Neuron (in vitro differentiated cells): ENCODE data around the gene TGM1.

Experiments used
- H2AFZ ChIP-seq: one replicate; pipeline ENCODE4 v1.6.1; 2013; ENCODE audit warnings: low read depth, mild to moderate bottlenecking, inconsistent platforms, low read length, moderate library complexity
- H3K27me3 ChIP-seq: one replicate; pipeline ENCODE4 v1.6.1; 2013; ENCODE audit warnings: low read length; ENCODE audit not compliant: insufficient read depth
- H3K36me3 ChIP-seq: one replicate; pipeline ENCODE4 v1.6.1; 2013; ENCODE audit warnings: low read length; ENCODE audit not compliant: insufficient read depth
- H3K4me1 ChIP-seq: one replicate; pipeline ENCODE4 v1.6.1; 2013; ENCODE audit warnings: low read length; ENCODE audit not compliant: insufficient read depth
- H3K4me3 ChIP-seq: 2 replicates; pipeline ENCODE4 v1.5.1; 2013; ENCODE audit warnings: mild to moderate bottlenecking, low read length, moderate library complexity
- H3K9me3 ChIP-seq: one replicate; pipeline ENCODE4 v1.6.1; 2013; ENCODE audit warnings: low read length

TGM1 gene

GRCh38 chr14:24284501-24285035 lies 21.6 kb upstream of the TGM1 start:
- no peaks in the 10 kb centered on the region for H3K9me3 ChIP-seq
- no peak overlapping the region for H2AFZ ChIP-seq
- no peaks in the 10 kb centered on the region for H3K4me1 ChIP-seq
- no peaks in the 10 kb centered on the region for H3K27me3 ChIP-seq
- H3K4me3 ChIP-seq, result no peak overlapping the region
- peaks cover 3% of the 10 kb centered on the region for H3K36me3 ChIP-seq

- Histone ChIP-seq H2AFZ (no peak overlapping the region), H3K4me1 (no peaks in the 10 kb centered on the region), H3K4me3 (no peak overlapping the region), H3K27me3 (no peaks in the 10 kb centered on the region), H3K9me3 (no peaks in the 10 kb centered on the region), H3K36me3 (no peaks in the 10 kb centered on the region)
Measured at GRCh38 chr14:24283796-24284460, 21.0 kb upstream of the TGM1 start.

DNA sequence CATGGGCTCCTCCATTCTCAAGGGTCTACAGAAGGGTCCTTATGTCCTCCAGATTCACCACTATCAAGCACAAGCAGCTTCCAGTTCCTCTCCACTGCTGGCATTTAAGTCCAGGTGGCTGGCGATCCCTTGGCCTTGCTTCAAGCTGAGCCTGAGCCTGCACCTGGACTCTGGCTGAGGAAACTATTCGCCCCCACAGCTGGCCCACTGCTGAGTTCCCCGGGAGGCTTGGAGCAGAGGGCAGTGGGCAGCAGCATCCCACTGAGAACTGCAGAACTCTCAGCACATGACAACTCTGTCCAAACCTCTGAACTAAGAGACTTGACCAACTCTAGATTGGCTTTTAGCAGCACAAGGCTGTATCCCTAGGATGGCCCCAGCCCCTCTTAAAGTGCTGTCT lies 19.8 kb upstream of the TGM1 start:
- Histone ChIP-seq H2AFZ (no peak overlapping the region), H3K9me3 (no peaks in the 10 kb centered on the region), H3K27me3 (no peaks in the 10 kb centered on the region), H3K4me1 (no peaks in the 10 kb centered on the region), H3K4me3 (no peak overlapping the region), H3K36me3 (no peaks in the 10 kb centered on the region)

- H2AFZ ChIP-seq, result no peak overlapping the region
- no peak overlapping the region for H3K4me3 ChIP-seq
- H3K9me3 ChIP-seq, result no peaks in the 10 kb centered on the region
- H3K36me3 ChIP-seq, result no peaks in the 10 kb centered on the region
- H3K4me1 ChIP-seq, result no peaks in the 10 kb centered on the region
- no peaks in the 10 kb centered on the region for H3K27me3 ChIP-seq
Measured at GRCh38 chr14:24281636-24282035, 18.7 kb upstream of the TGM1 start.

- H2AFZ ChIP-seq, result no peak overlapping the region
- H3K27me3 ChIP-seq, result no peaks in the 10 kb centered on the region
- no peaks in the 10 kb centered on the region for H3K4me1 ChIP-seq
- H3K36me3 ChIP-seq, result no peaks in the 10 kb centered on the region
- no peaks in the 10 kb centered on the region for H3K9me3 ChIP-seq
- no peak overlapping the region for H3K4me3 ChIP-seq
Measured at GRCh38 chr14:24280797-24281460, 18.0 kb upstream of the TGM1 start.

DNA sequence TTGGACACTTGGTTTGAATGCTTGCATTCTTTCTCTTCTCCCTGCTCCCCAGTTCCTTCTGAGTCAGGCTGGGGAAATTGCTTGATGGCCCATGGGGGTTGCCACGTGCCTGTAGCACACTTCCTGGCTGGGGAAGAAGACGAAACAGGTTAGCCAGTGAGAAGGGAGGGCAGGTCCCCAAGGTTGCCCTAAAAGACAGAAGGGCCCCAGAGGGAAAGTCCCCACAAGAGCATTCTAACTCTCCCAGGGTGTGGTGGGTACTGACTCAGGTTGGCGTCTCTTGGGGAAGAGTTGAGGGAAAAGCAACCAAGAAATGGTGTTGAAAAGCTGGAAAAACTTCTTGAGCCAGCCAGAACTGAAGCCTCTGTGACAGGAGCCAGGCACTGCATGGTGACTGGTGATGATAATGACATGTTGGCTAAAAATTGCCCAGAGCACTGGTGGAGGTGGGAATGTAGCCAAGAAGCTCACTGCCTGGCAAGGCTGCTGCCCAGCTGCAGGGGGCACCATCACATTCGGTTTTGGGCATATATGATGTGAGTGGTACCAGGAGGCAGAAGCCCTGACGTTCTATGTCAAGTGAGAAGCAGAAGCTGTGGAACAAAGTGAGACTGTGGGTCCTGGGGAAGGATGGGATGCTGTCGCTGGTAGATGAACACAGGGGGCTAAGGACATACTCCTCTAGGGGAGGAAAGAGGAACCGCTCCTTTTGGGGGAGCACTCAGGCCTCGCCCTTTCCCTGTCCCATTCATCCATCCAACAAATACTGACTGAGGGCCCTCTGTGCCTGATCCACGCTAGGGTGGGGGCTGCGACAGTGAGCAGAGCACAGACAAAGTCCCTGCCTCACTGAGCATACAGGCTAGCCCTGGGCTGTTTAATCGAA lies 16.6 kb upstream of the TGM1 start:
- no peaks in the 10 kb centered on the region for H3K9me3 ChIP-seq
- no peaks in the 10 kb centered on the region for H3K4me1 ChIP-seq
- H2AFZ ChIP-seq, result no peak overlapping the region
- H3K36me3 ChIP-seq, result no peaks in the 10 kb centered on the region
- H3K27me3 ChIP-seq, result no peaks in the 10 kb centered on the region
- H3K4me3 ChIP-seq, result no peak overlapping the region

DNA sequence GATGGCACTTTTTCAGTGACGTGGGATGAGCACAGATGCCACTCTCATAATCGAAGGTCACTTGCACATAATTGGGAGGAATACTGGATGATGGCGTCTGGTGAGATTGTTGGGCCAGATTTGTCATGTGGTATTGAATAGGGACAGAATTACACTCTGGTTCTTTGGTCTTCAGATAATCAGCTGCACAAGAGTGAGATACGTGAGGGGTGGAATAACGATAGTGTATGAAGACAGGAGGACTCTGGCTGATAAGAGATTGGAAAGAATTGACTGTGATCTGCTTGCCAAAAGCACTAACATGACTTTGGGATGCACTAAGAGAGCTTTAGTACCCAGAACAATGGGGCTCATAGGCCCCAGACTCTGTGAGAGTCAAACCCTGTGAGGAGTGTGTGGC lies 15.4 kb upstream of the TGM1 start:
- Histone ChIP-seq H3K9me3 (no peaks in the 10 kb centered on the region), H3K36me3 (no peaks in the 10 kb centered on the region), H3K27me3 (no peaks in the 10 kb centered on the region), H3K4me1 (no peaks in the 10 kb centered on the region), H2AFZ (no peak overlapping the region), H3K4me3 (no peak overlapping the region)

- Histone ChIP-seq H2AFZ (no peak overlapping the region), H3K27me3 (no peaks in the 10 kb centered on the region), H3K36me3 (no peaks in the 10 kb centered on the region), H3K9me3 (no peaks in the 10 kb centered on the region), H3K4me1 (no peaks in the 10 kb centered on the region), H3K4me3 (no peak overlapping the region)
Measured at GRCh38 chr14:24277606-24278321, 14.8 kb upstream of the TGM1 start.

- no peak overlapping the region for H3K4me3 ChIP-seq
- H3K27me3 ChIP-seq, result no peaks in the 10 kb centered on the region
Measured at GRCh38 chr14:24277071-24277470, 14.1 kb upstream of the TGM1 start.

DNA sequence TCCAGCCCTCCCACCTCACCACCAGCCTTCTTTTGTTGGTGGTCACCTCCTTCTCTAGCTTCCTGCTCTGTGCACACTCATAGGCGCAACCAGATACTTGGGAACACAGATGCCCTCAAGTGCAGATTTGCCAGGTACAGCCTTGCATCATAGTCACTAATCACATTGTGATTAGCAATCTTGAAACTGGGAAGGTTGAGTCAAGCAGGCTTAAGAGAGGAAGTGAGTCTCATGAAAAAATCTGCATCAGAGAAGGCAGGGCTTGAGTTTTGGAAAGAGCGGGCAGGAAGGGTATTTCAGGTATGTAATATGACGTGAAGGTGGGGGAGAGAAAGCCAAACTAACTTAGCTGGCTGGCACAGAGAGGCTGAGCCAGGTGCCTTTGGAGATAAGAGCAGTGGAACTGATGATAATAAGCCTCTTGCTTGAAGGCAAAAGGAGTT lies 11.1 kb upstream of the TGM1 start:
- Histone ChIP-seq H3K36me3 (no peaks in the 10 kb centered on the region), H3K4me3 (no peak overlapping the region), H3K9me3 (no peaks in the 10 kb centered on the region), H3K4me1 (peaks cover 9% of the 10 kb centered on the region), H2AFZ (no peak overlapping the region), H3K27me3 (no peaks in the 10 kb centered on the region)

More at GRCh38 chr14:24277071-24277470, 14.1 kb upstream of the TGM1 start:
- Histone ChIP-seq H3K9me3 (no peaks in the 10 kb centered on the region), H2AFZ (no peak overlapping the region), H3K36me3 (no peaks in the 10 kb centered on the region), H3K4me1 (peaks cover under 1% of the 10 kb centered on the region)

DNA sequence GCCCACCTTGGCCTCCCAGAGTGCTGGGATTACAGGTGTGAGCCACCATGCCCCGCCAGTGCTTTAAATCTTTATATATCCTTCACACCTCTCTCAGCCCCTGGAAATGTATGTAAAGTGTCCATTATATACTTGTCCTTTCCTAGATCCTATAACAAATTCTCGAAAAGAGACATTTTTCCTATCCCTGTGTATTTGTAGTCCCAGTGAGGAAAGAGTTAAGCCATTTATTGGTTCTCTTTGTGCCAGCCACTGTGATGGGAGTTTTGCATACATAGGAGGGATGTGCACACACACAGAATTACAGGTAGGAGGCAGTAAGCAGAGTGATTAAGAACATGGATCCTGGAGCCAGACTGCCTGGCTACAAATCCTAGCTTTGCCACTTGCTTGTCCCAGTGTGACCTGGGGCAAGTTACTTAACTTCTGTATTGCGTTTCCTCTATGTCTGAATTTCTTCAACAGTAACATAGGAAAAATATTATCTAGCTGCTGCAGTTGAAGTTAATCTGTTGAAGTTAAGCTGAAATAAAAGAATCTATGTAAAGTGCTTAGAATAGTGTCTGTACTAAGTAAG lies 10.5 kb upstream of the TGM1 start:
- Histone ChIP-seq H3K9me3 (no peaks in the 10 kb centered on the region), H3K36me3 (no peaks in the 10 kb centered on the region), H2AFZ (no peak overlapping the region)

DNA sequence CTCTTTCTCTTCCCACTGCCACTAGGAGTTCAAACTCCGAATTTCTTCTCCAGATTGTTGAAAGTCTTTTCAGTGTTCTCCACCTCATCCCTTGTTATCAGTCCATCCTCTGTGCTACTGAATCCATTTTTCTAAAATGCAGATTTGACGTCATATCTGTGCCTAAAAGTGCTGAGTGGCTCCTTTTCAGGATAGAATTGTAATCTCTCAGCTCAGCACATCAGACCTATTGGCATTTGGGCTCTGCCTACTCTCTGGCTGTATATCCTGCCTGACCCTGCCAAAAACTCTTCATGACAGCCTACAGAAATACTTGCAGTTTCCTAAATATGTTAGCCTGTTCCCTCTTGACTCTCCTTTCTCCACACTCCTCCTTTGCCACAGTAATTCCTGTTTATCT lies 9.5 kb upstream of the TGM1 start:
- Histone ChIP-seq H3K4me1 (peaks cover 9% of the 10 kb centered on the region), H3K9me3 (no peaks in the 10 kb centered on the region), H3K36me3 (no peaks in the 10 kb centered on the region), H3K27me3 (no peaks in the 10 kb centered on the region), H3K4me3 (no peak overlapping the region), H2AFZ (no peak overlapping the region)

More for the DNA sequence above, 10.5 kb upstream of the TGM1 start:
- Histone ChIP-seq H3K4me3 (no peak overlapping the region), H3K4me1 (peaks cover 9% of the 10 kb centered on the region), H3K27me3 (no peaks in the 10 kb centered on the region)
